ENCODE measurements around the gene CISTR.

CISTR gene

DNA sequence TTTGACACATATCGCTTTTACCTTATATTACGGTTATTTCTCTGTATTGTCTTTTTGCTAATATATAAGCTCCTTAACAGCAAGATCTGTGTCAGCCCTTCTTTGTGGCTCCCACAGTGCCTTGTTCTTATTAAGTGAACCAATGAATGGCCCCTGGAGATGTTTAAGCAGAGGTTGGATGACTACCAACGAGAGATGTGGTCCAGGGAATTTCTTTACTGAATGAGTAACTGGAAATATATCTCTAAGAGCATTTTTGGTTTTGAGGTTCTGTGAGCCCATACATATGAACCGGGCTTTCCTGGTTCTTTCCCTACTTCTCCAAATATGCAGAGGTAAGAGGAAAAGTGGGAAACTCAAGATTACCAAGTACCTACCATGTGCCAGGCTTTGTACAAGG, 48.0 kb downstream of the CISTR start:
- H3K4me3 ChIP-seq (ENCODE audit: low read depth, low read length), result no peak overlapping the region
- no peak for DNase-seq (ENCODE audit: low read depth)
- no peak for TF ChIP-seq CTCF (IDR thresholded peaks at IDR 0.05; ENCODE audit: insufficient read depth, low read depth, low read length, missing control alignments)

DNA sequence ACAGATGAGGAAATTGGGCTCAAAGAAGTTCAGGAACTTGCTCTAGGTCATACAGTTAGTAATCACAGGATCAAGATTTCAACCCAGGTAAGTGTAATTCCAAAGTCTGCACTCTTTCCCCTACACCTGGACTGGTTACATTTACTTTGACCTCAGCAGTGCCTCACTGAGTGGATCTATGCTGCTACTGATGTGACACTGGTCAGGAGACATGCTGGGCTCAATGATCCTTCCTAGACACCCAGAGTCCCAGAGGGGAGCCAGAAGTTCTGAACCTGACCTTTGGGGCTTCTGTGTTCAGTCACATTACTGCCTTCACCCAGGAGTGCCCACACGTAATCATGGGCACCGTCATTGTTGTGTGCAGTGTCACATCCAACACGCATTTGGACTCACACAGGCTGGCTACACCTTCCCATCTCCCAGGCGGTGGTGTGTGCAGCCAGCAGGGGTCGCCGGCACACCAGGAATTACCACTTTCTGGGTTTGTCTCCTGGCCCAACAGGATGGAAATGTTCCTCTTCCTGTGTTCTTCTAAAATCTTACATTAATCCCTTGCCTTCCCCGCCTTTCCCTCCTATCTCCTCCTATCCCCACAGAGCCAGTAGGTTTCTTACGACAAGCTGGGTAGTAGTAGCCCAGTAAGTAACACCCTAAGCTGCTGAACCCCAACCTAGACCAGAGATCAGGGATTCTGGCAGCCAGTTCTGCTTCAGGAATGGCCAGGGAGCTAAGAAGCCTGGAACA, 50.1 kb downstream of the CISTR start:
- peak; percentile 97 for TF ChIP-seq CTCF (IDR thresholded peaks at IDR 0.05; ENCODE audit: insufficient read depth, low read depth, low read length, missing control alignments)
- peak; percentile 78 for DNase-seq (ENCODE audit: low read depth)
- H3K4me3 ChIP-seq (ENCODE audit: low read depth, low read length), result no peak overlapping the region

GRCh38 chr12:53700567-53700966, 51.2 kb downstream of the CISTR start:
- TF ChIP-seq CTCF (IDR thresholded peaks at IDR 0.05; ENCODE audit: insufficient read depth, low read depth, low read length, missing control alignments), result no peak
- DNase-seq (ENCODE audit: low read depth), result no peak
- H3K4me3 ChIP-seq (ENCODE audit: low read depth, low read length), result no peak overlapping the region

GRCh38 chr12:53699678-53700025, 52.1 kb downstream of the CISTR start:
- DNase-seq (ENCODE audit: low read depth), result no peak
- H3K4me3 ChIP-seq (ENCODE audit: low read depth, low read length), result no peak overlapping the region
- TF ChIP-seq CTCF (IDR thresholded peaks at IDR 0.05; ENCODE audit: insufficient read depth, low read depth, low read length, missing control alignments), result no peak

DNA sequence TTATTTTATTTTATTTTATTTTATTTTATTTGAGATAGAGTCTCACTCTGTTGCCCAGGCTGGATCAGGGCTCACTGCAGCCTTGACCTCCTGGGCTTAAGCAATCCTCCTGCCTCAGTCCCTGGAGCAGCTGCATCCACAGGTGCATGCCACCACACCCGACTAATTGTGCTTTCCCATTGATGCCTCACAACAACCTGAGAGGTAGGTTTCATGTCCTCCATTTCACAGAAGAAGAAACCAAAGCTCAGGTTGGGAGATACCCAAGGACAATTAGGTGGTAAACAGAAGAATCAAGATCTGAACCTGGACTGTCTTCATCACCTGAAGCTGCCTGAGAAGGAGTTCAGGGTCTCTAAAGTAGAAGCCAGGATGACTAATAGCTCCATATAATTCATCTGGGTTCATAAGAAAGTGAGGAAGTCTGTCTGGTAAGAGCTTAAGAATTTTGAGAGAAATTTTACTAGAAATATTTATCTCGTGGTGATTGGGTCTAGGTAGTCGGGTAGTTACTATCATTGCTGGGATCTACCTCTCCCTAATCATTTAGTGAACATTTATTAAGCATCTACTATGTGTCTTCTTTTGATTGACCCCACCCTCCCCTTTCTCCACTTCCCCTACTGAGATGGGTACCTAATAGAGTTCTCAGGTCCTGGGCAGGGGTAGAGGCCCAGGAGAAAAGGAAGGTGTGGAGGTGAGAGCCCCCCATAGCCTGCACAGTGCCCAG, 52.7 kb downstream of the CISTR start:
- no peak for TF ChIP-seq CTCF (IDR thresholded peaks at IDR 0.05; ENCODE audit: insufficient read depth, low read depth, low read length, missing control alignments)
- no peak for DNase-seq (ENCODE audit: low read depth)

GRCh38 chr12:53696655-53697331, 55.0 kb downstream of the CISTR start:
- no peak overlapping the region for H3K4me3 ChIP-seq (ENCODE audit: low read depth, low read length)
- no peak for TF ChIP-seq CTCF (IDR thresholded peaks at IDR 0.05; ENCODE audit: insufficient read depth, low read depth, low read length, missing control alignments)
- no peak for DNase-seq (ENCODE audit: low read depth)

More for the DNA sequence above, 52.7 kb downstream of the CISTR start:
- no peak overlapping the region for H3K4me3 ChIP-seq (ENCODE audit: low read depth, low read length)

Data from GM12865 (cell line).